Epithelial cell of esophagus (primary cell): ENCODE measurements around the gene HDAC4.

Experiments
- DNase-seq: peaks from one replicate; pipeline ENCODE4 v3.0.0; 2010; ENCODE audit warnings: low read depth
- H3K4me3 ChIP-seq: 2 replicates; pipeline ENCODE4 v1.5.1; 2011; ENCODE audit warnings: mild to moderate bottlenecking, low read length, control low read depth
- CTCF ChIP-seq: IDR thresholded peaks from 2 replicates; pipeline ENCODE4 v1.5.1; 2011; ENCODE audit warnings: low read depth, mild to moderate bottlenecking, low read length, control low read depth, inconsistent platforms; ENCODE audit not compliant: insufficient read depth; ENCODE audit errors: missing control alignments

HDAC4 gene

GRCh38 chr2:239121600-239122012 is 279.2 kb downstream of the HDAC4 start:
- DNase-seq, result no peak
- TF ChIP-seq CTCF, result no peak
- no peak overlapping the region for H3K4me3 ChIP-seq

GRCh38 chr2:239120664-239121063 is 280.2 kb downstream of the HDAC4 start:
- DNase-seq, result no peak
- H3K4me3 ChIP-seq, result no peak overlapping the region
- TF ChIP-seq CTCF, result no peak

- no peak for DNase-seq
- no peak overlapping the region for H3K4me3 ChIP-seq
- TF ChIP-seq CTCF, result no peak
These were observed 281.3 kb downstream of the HDAC4 start for GRCh38 chr2:239119346-239120126.

GRCh38 chr2:239118675-239119211 is 282.1 kb downstream of the HDAC4 start:
- H3K4me3 ChIP-seq, result no peak overlapping the region
- DNase-seq, result no peak
- no peak for TF ChIP-seq CTCF

- TF ChIP-seq CTCF, result no peak
- DNase-seq, result no peak
- H3K4me3 ChIP-seq, result no peak overlapping the region
These were observed 282.6 kb downstream of the HDAC4 start for GRCh38 chr2:239118264-239118663.

- TF ChIP-seq CTCF, result no peak
- no peak overlapping the region for H3K4me3 ChIP-seq
- no peak for DNase-seq
These were observed 283.0 kb downstream of the HDAC4 start for GRCh38 chr2:239117831-239118230.
